ENCODE results near the gene SLC2A4RG.
"Not testable (repeated sequence)": the region's sequence is repeated elsewhere in the genome, so short reads cannot be mapped to it uniquely, and the experiment has no call there.

SLC2A4RG gene

GRCh38 chr20:63775096-63775978 lies 35.8 kb downstream of the SLC2A4RG start:
- no peak for DNase-seq (ENCODE audit: low spot score)
- TF ChIP-seq, protein P1, sequence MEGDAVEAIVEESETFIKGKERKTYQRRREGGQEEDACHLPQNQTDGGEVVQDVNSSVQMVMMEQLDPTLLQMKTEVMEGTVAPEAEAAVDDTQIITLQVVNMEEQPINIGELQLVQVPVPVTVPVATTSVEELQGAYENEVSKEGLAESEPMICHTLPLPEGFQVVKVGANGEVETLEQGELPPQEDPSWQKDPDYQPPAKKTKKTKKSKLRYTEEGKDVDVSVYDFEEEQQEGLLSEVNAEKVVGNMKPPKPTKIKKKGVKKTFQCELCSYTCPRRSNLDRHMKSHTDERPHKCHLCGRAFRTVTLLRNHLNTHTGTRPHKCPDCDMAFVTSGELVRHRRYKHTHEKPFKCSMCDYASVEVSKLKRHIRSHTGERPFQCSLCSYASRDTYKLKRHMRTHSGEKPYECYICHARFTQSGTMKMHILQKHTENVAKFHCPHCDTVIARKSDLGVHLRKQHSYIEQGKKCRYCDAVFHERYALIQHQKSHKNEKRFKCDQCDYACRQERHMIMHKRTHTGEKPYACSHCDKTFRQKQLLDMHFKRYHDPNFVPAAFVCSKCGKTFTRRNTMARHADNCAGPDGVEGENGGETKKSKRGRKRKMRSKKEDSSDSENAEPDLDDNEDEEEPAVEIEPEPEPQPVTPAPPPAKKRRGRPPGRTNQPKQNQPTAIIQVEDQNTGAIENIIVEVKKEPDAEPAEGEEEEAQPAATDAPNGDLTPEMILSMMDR (IDR thresholded peaks at IDR 0.05; ENCODE audit: extremely low read depth, missing control alignments): no peak

DNA sequence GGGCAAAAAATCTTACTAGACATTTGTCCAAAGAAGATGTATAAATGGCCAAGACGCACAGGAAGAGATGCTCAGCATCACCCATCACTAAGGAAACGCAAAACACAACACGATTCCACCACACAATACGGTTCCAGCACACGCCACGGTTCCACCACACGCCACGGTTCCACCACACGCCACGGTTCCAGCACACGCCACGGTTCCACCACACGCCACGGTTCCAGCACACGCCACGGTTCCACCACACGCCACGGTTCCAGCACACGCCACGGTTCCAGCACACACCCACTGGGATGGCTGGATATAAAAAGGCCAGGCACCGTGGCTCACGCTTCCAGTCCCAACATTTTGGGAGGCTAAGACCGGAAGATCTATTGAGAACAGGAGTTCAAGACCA lies 37.3 kb downstream of the SLC2A4RG start:
- not testable (repeated sequence) for DNase-seq (ENCODE audit: low spot score)

- DNase-seq (ENCODE audit: low spot score): no peak
- TF ChIP-seq, protein P1 (IDR thresholded peaks at IDR 0.05; ENCODE audit: extremely low read depth, missing control alignments): no peak
Observed at GRCh38 chr20:63777614-63778013, 38.0 kb downstream of the SLC2A4RG start.

GRCh38 chr20:63778034-63778752 lies 38.6 kb downstream of the SLC2A4RG start:
- TF ChIP-seq, protein P1 (IDR thresholded peaks at IDR 0.05; ENCODE audit: extremely low read depth, missing control alignments): no peak
- no peak for DNase-seq (ENCODE audit: low spot score)

DNA sequence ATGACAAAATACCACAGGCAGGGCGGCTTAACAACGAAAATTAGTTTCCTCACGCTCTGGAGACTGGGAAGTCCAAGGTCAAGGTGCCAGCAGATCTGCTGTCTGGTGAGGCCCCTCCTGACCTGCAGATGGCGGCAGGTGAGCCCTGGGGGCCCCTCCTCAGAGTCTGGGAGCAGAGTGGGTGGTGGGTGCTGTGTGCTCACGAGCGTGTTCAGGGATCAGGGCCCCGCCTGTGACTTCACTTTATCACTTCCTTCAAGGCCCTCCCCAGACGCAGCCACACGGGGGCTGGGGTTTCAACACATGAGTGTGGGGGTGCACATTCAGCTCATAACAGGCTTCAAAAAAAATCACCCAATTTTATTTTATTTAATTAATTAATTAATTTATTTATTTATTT lies 39.3 kb downstream of the SLC2A4RG start:
- no peak for DNase-seq (ENCODE audit: low spot score)
- TF ChIP-seq, protein P1 (IDR thresholded peaks at IDR 0.05; ENCODE audit: extremely low read depth, missing control alignments): no peak

GRCh38 chr20:63781181-63781580 lies 41.6 kb downstream of the SLC2A4RG start:
- no peak for DNase-seq (ENCODE audit: low spot score)
- TF ChIP-seq, protein P1 (IDR thresholded peaks at IDR 0.05; ENCODE audit: extremely low read depth, missing control alignments): no peak

GRCh38 chr20:63782051-63782471 lies 42.5 kb downstream of the SLC2A4RG start:
- TF ChIP-seq, protein P1 (IDR thresholded peaks at IDR 0.05; ENCODE audit: extremely low read depth, missing control alignments): no peak
- no peak for DNase-seq (ENCODE audit: low spot score)

All from GM20000 (cell line).